Measurements from ENCODE around the gene GAREM1.
"Not testable (repeated sequence)": the region's sequence is repeated elsewhere in the genome, so short reads cannot be mapped to it uniquely, and the experiment has no call there.

Gene GAREM1

GRCh38 chr18:32295604-32296003, 175.1 kb downstream of the GAREM1 start:
- no peak overlapping the region for H3K4me3 ChIP-seq (ENCODE audit: low read depth, low read length)

- H3K4me3 ChIP-seq (ENCODE audit: low read depth, low read length), result no peak overlapping the region
These were observed 177.6 kb downstream of the GAREM1 start for GRCh38 chr18:32293107-32293506.

GRCh38 chr18:32291623-32292022, 179.1 kb downstream of the GAREM1 start:
- H3K4me3 ChIP-seq (ENCODE audit: low read depth, low read length), result not testable (repeated sequence)

- H3K4me3 ChIP-seq (ENCODE audit: low read depth, low read length), result no peak overlapping the region
These were observed 179.9 kb downstream of the GAREM1 start for GRCh38 chr18:32290810-32291209.

- H3K4me3 ChIP-seq (ENCODE audit: low read depth, low read length), result no peak overlapping the region
These were observed 181.1 kb downstream of the GAREM1 start for GRCh38 chr18:32289483-32290075.

GRCh38 chr18:32287873-32288272, 182.8 kb downstream of the GAREM1 start:
- no peak overlapping the region for H3K4me3 ChIP-seq (ENCODE audit: low read depth, low read length)

- no peak overlapping the region for H3K4me3 ChIP-seq (ENCODE audit: low read depth, low read length)
These were observed 183.4 kb downstream of the GAREM1 start for GRCh38 chr18:32287249-32287648.

- H3K4me3 ChIP-seq (ENCODE audit: low read depth, low read length), result no peak overlapping the region
These were observed 183.9 kb downstream of the GAREM1 start for GRCh38 chr18:32286749-32287148.

GRCh38 chr18:32284284-32284683, 186.4 kb downstream of the GAREM1 start:
- no peak overlapping the region for H3K4me3 ChIP-seq (ENCODE audit: low read depth, low read length)

- H3K4me3 ChIP-seq (ENCODE audit: low read depth, low read length), result no peak overlapping the region
These were observed 189.8 kb downstream of the GAREM1 start for GRCh38 chr18:32280911-32281310.

GRCh38 chr18:32280188-32280783, 190.4 kb downstream of the GAREM1 start:
- H3K4me3 ChIP-seq (ENCODE audit: low read depth, low read length), result no peak overlapping the region

- H3K4me3 ChIP-seq (ENCODE audit: low read depth, low read length), result no peak overlapping the region
These were observed 192.4 kb downstream of the GAREM1 start for GRCh38 chr18:32278177-32278799.

GRCh38 chr18:32277549-32277948, 193.1 kb downstream of the GAREM1 start:
- H3K4me3 ChIP-seq (ENCODE audit: low read depth, low read length), result no peak overlapping the region

GRCh38 chr18:32276906-32277305, 193.8 kb downstream of the GAREM1 start:
- H3K4me3 ChIP-seq (ENCODE audit: low read depth, low read length), result no peak overlapping the region

- H3K4me3 ChIP-seq (ENCODE audit: low read depth, low read length), result no peak overlapping the region
These were observed 194.4 kb downstream of the GAREM1 start for GRCh38 chr18:32276256-32276655.

GRCh38 chr18:32275221-32275620, 195.5 kb downstream of the GAREM1 start:
- no peak overlapping the region for H3K4me3 ChIP-seq (ENCODE audit: low read depth, low read length)

GRCh38 chr18:32274307-32274706, 196.4 kb downstream of the GAREM1 start:
- H3K4me3 ChIP-seq (ENCODE audit: low read depth, low read length), result no peak overlapping the region

- H3K4me3 ChIP-seq (ENCODE audit: low read depth, low read length), result no peak overlapping the region
These were observed 198.9 kb downstream of the GAREM1 start for GRCh38 chr18:32271672-32272208.

GRCh38 chr18:32270341-32270740, 200.3 kb downstream of the GAREM1 start:
- no peak overlapping the region for H3K4me3 ChIP-seq (ENCODE audit: low read depth, low read length)

GRCh38 chr18:32267463-32267862, 203.2 kb downstream of the GAREM1 start:
- H3K4me3 ChIP-seq (ENCODE audit: low read depth, low read length), result no peak overlapping the region

GRCh38 chr18:32264401-32264800, 206.3 kb downstream of the GAREM1 start:
- H3K4me3 ChIP-seq (ENCODE audit: low read depth, low read length), result no peak overlapping the region

- no peak overlapping the region for H3K4me3 ChIP-seq (ENCODE audit: low read depth, low read length)
These were observed 208.6 kb downstream of the GAREM1 start for GRCh38 chr18:32262092-32262491.
